ENCODE results near the gene SENP2. TPM values are rescaled to one million over a fixed set of nuclear protein-coding genes. Genes with fewer than 3 reads are reported as not detected.
"Not testable (repeated sequence)": the region's sequence is repeated elsewhere in the genome, so short reads cannot be mapped to it uniquely, and the experiment has no call there.

The SENP2 gene
- total RNA-seq, 1 donor from 2014 or later = 39.1 TPM

- no peaks in the 10 kb centered on the region for H3K9me3 ChIP-seq (ENCODE audit: control insufficient read depth in 3 of 3, low read length in 3 of 3)
- peaks cover 4 to 7% (median 4%) of the 10 kb centered on the region in 3 donors for H3K4me1 ChIP-seq (ENCODE audit: control insufficient read depth in 3 of 3, insufficient read depth in 3 of 3, low read length in 3 of 3)
- H3K36me3 ChIP-seq (ENCODE audit: control insufficient read depth in 3 of 3, insufficient read depth in 3 of 3, low read length in 3 of 3) = peaks cover 20 to 29% (median 26%) of the 10 kb centered on the region in 3 donors
- peak overlapping the region in 2 of 3 donors; percentile 9 to 42 for H3K9ac ChIP-seq (ENCODE audit: low read depth in 1 of 3, low read length in 3 of 3)
- no peak overlapping the region for H3K4me3 ChIP-seq (ENCODE audit: low read length in 3 of 3)
- no peaks in the 10 kb centered on the region for H3K27me3 ChIP-seq (ENCODE audit: control insufficient read depth in 3 of 3, insufficient read depth in 3 of 3, low read length in 3 of 3)
- no peak overlapping the region for H3K27ac ChIP-seq (ENCODE audit: low read depth, low read length)
Observed at GRCh38 chr3:185629554-185630181, 43.6 kb downstream of the SENP2 start.

- no peaks in the 10 kb centered on the region for H3K27me3 ChIP-seq (ENCODE audit: control insufficient read depth in 3 of 3, insufficient read depth in 3 of 3, low read length in 3 of 3)
- H3K4me1 ChIP-seq (ENCODE audit: control insufficient read depth in 3 of 3, insufficient read depth in 3 of 3, low read length in 3 of 3) = peaks cover 4 to 7% (median 4%) of the 10 kb centered on the region in 3 donors
- H3K9me3 ChIP-seq (ENCODE audit: control insufficient read depth in 3 of 3, low read length in 3 of 3) = no peaks in the 10 kb centered on the region
- no peak overlapping the region for H3K4me3 ChIP-seq (ENCODE audit: low read length in 3 of 3)
- H3K9ac ChIP-seq (ENCODE audit: low read depth in 1 of 3, low read length in 3 of 3) = no peak overlapping the region
- H3K27ac ChIP-seq (ENCODE audit: low read depth, low read length) = peak overlapping the region; percentile 19
- peaks cover 20 to 29% (median 26%) of the 10 kb centered on the region in 3 donors for H3K36me3 ChIP-seq (ENCODE audit: control insufficient read depth in 3 of 3, insufficient read depth in 3 of 3, low read length in 3 of 3)
Observed at GRCh38 chr3:185630182-185630622, 44.1 kb downstream of the SENP2 start.

GRCh38 chr3:185631108-185631507 lies 45.0 kb downstream of the SENP2 start:
- H3K27ac ChIP-seq (ENCODE audit: low read depth, low read length) = no peak overlapping the region
- H3K4me3 ChIP-seq (ENCODE audit: low read length in 3 of 3) = no peak overlapping the region
- H3K36me3 ChIP-seq (ENCODE audit: control insufficient read depth in 3 of 3, insufficient read depth in 3 of 3, low read length in 3 of 3) = peaks cover 15 to 20% (median 17%) of the 10 kb centered on the region in 3 donors
- no peak overlapping the region for H3K9ac ChIP-seq (ENCODE audit: low read depth in 1 of 3, low read length in 3 of 3)
- peaks cover 4 to 7% (median 4%) of the 10 kb centered on the region in 3 donors for H3K4me1 ChIP-seq (ENCODE audit: control insufficient read depth in 3 of 3, insufficient read depth in 3 of 3, low read length in 3 of 3)
- H3K27me3 ChIP-seq (ENCODE audit: control insufficient read depth in 3 of 3, insufficient read depth in 3 of 3, low read length in 3 of 3) = no peaks in the 10 kb centered on the region
- H3K9me3 ChIP-seq (ENCODE audit: control insufficient read depth in 3 of 3, low read length in 3 of 3) = no peaks in the 10 kb centered on the region

GRCh38 chr3:185631508-185632206 lies 45.6 kb downstream of the SENP2 start:
- Histone ChIP-seq H3K9me3 (ENCODE audit: control insufficient read depth in 3 of 3, low read length in 3 of 3) (no peaks in the 10 kb centered on the region), H3K36me3 (ENCODE audit: control insufficient read depth in 3 of 3, insufficient read depth in 3 of 3, low read length in 3 of 3) (peaks cover 14 to 17% (median 15%) of the 10 kb centered on the region in 3 donors), H3K9ac (ENCODE audit: low read depth in 1 of 3, low read length in 3 of 3) (no peak overlapping the region), H3K27ac (ENCODE audit: low read depth, low read length) (no peak overlapping the region), H3K27me3 (ENCODE audit: control insufficient read depth in 3 of 3, insufficient read depth in 3 of 3, low read length in 3 of 3) (no peaks in the 10 kb centered on the region), H3K4me3 (ENCODE audit: low read length in 3 of 3) (no peak overlapping the region), H3K4me1 (ENCODE audit: control insufficient read depth in 3 of 3, insufficient read depth in 3 of 3, low read length in 3 of 3) (peaks cover 4 to 7% (median 4%) of the 10 kb centered on the region in 3 donors)

DNA sequence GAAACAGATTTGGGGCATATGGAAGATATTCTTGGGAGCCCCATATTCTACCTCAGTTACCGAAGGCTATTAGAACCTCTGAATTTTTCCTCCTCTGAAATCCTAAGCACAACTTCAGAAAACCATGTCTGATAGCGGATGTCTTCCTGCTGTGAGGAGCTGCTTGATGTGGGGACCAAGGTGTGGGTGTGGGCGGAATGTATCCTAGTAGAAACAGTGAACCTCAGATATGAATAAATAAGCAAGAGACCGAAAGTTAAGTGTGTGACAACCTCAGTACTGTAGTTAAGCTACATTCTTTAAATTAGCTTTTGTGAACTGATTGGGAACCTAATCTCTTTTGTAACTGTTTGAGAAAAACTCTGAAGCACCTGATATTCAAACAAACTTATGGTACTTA lies 46.9 kb downstream of the SENP2 start:
- H3K27me3 ChIP-seq (ENCODE audit: control insufficient read depth in 3 of 3, insufficient read depth in 3 of 3, low read length in 3 of 3) = no peaks in the 10 kb centered on the region
- H3K9ac ChIP-seq (ENCODE audit: low read depth in 1 of 3, low read length in 3 of 3) = no peak overlapping the region
- H3K4me1 ChIP-seq (ENCODE audit: control insufficient read depth in 3 of 3, insufficient read depth in 3 of 3, low read length in 3 of 3) = peaks cover 4 to 7% (median 4%) of the 10 kb centered on the region in 3 donors
- peaks cover 10 to 17% (median 15%) of the 10 kb centered on the region in 3 donors for H3K36me3 ChIP-seq (ENCODE audit: control insufficient read depth in 3 of 3, insufficient read depth in 3 of 3, low read length in 3 of 3)
- H3K27ac ChIP-seq (ENCODE audit: low read depth, low read length) = no peak overlapping the region
- no peaks in the 10 kb centered on the region for H3K9me3 ChIP-seq (ENCODE audit: control insufficient read depth in 3 of 3, low read length in 3 of 3)
- no peak overlapping the region for H3K4me3 ChIP-seq (ENCODE audit: low read length in 3 of 3)

GRCh38 chr3:185637388-185637787 lies 51.3 kb downstream of the SENP2 start:
- H3K9ac ChIP-seq (ENCODE audit: low read depth in 1 of 3, low read length in 3 of 3) = no peak overlapping the region
- H3K27me3 ChIP-seq (ENCODE audit: control insufficient read depth in 3 of 3, insufficient read depth in 3 of 3, low read length in 3 of 3) = no peaks in the 10 kb centered on the region
- no peaks in the 10 kb centered on the region for H3K9me3 ChIP-seq (ENCODE audit: control insufficient read depth in 3 of 3, low read length in 3 of 3)
- no peaks in the 10 kb centered on the region for H3K4me1 ChIP-seq (ENCODE audit: control insufficient read depth in 3 of 3, insufficient read depth in 3 of 3, low read length in 3 of 3)
- no peak overlapping the region for H3K4me3 ChIP-seq (ENCODE audit: low read length in 3 of 3)
- H3K27ac ChIP-seq (ENCODE audit: low read depth, low read length) = no peak overlapping the region
- peaks cover 0 to 5% (median 0%) of the 10 kb centered on the region in 3 donors for H3K36me3 ChIP-seq (ENCODE audit: control insufficient read depth in 3 of 3, insufficient read depth in 3 of 3, low read length in 3 of 3)

DNA sequence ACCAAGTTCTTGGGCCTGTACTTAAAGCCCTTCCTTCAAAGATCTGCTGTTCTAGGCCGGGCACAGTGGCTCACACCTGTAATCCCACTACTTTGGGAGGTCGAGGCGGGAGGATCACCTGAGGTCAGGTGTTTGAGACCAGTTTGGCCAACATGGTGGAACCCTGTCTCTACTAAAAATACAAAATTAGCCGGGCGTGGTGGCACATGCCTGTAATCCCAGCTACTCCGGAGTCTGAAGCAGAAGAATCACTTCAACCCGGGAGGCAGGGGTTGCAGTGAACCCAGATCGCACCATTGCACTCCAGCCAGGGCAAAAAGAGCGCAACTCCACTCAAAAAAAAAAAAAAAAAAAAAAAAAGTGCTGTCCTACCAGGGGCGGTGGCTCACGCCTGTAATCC lies 52.6 kb downstream of the SENP2 start:
- not testable (repeated sequence) for H3K9ac ChIP-seq (ENCODE audit: low read depth in 1 of 3, low read length in 3 of 3); H3K36me3 ChIP-seq (ENCODE audit: control insufficient read depth in 3 of 3, insufficient read depth in 3 of 3, low read length in 3 of 3); H3K4me1 ChIP-seq (ENCODE audit: control insufficient read depth in 3 of 3, insufficient read depth in 3 of 3, low read length in 3 of 3); H3K27me3 ChIP-seq (ENCODE audit: control insufficient read depth in 3 of 3, insufficient read depth in 3 of 3, low read length in 3 of 3); H3K27ac ChIP-seq (ENCODE audit: low read depth, low read length); H3K4me3 ChIP-seq (ENCODE audit: low read length in 3 of 3); H3K9me3 ChIP-seq (ENCODE audit: control insufficient read depth in 3 of 3, low read length in 3 of 3)

DNA sequence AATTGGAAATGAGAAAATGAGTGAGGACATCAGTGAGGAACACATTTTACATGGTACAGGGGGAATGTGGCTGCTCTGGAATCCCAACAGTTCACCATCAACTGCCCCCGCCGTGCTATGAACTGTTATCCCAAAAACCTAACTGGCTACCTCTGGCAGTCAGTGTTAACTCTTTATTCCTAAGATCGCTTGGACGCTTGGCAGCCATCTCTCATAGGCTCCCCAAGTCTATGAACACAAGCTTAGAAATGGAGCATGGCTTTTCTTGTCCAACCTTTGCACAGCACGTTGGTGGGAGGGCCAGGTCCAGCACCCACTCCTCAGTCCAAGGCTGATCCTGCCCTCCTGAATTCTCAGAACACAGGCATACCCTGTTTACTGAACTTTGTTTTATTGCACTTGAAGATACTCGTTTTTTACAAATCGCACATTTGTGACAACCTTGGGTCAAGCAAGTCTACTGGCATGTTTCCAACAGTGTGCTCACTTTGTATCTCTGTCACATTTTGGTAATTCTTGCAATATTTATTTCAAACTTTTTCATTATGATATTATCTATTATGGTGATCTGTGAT lies 53.6 kb downstream of the SENP2 start:
- Histone ChIP-seq H3K27ac (ENCODE audit: low read depth, low read length) (no peak overlapping the region), H3K36me3 (ENCODE audit: control insufficient read depth in 3 of 3, insufficient read depth in 3 of 3, low read length in 3 of 3) (no peaks in the 10 kb centered on the region), H3K4me1 (ENCODE audit: control insufficient read depth in 3 of 3, insufficient read depth in 3 of 3, low read length in 3 of 3) (no peaks in the 10 kb centered on the region), H3K4me3 (ENCODE audit: low read length in 3 of 3) (no peak overlapping the region), H3K9ac (ENCODE audit: low read depth in 1 of 3, low read length in 3 of 3) (no peak overlapping the region), H3K27me3 (ENCODE audit: control insufficient read depth in 3 of 3, insufficient read depth in 3 of 3, low read length in 3 of 3) (no peaks in the 10 kb centered on the region), H3K9me3 (ENCODE audit: control insufficient read depth in 3 of 3, low read length in 3 of 3) (no peaks in the 10 kb centered on the region)

GRCh38 chr3:185640308-185640707 lies 54.2 kb downstream of the SENP2 start:
- no peak overlapping the region for H3K9ac ChIP-seq (ENCODE audit: low read depth in 1 of 3, low read length in 3 of 3)
- no peaks in the 10 kb centered on the region for H3K27me3 ChIP-seq (ENCODE audit: control insufficient read depth in 3 of 3, insufficient read depth in 3 of 3, low read length in 3 of 3)
- no peaks in the 10 kb centered on the region for H3K4me1 ChIP-seq (ENCODE audit: control insufficient read depth in 3 of 3, insufficient read depth in 3 of 3, low read length in 3 of 3)
- H3K36me3 ChIP-seq (ENCODE audit: control insufficient read depth in 3 of 3, insufficient read depth in 3 of 3, low read length in 3 of 3) = no peaks in the 10 kb centered on the region
- H3K9me3 ChIP-seq (ENCODE audit: control insufficient read depth in 3 of 3, low read length in 3 of 3) = no peaks in the 10 kb centered on the region
- no peak overlapping the region for H3K4me3 ChIP-seq (ENCODE audit: low read length in 3 of 3)
- H3K27ac ChIP-seq (ENCODE audit: low read depth, low read length) = no peak overlapping the region

DNA sequence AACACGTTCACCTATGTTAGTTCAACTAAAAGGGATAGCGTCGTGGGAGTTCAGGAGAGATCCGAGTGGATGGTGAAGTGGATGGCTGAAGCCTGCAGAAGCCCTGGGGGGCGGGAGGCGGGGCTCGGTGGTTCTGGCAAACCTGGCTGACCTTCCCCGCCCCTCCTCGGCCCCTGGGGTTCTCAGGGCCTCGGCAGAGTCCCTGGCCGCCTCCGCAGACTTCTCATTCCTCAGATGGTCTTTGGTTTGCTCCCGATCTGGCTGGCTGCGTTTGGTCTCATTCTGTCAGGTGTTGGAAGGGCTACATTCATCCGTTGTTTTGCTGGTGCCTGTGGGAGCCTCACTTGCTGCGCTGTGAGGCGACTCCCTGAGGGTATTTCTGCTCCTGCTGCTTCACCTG lies 59.1 kb downstream of the SENP2 start:
- H3K9ac ChIP-seq (ENCODE audit: low read depth in 1 of 3, low read length in 3 of 3); H3K36me3 ChIP-seq (ENCODE audit: control insufficient read depth in 3 of 3, insufficient read depth in 3 of 3, low read length in 3 of 3); H3K27me3 ChIP-seq (ENCODE audit: control insufficient read depth in 3 of 3, insufficient read depth in 3 of 3, low read length in 3 of 3); H3K27ac ChIP-seq (ENCODE audit: low read depth, low read length); H3K4me1 ChIP-seq (ENCODE audit: control insufficient read depth in 3 of 3, insufficient read depth in 3 of 3, low read length in 3 of 3); H3K9me3 ChIP-seq (ENCODE audit: control insufficient read depth in 3 of 3, low read length in 3 of 3); H3K4me3 ChIP-seq (ENCODE audit: low read length in 3 of 3): not testable (repeated sequence)

All from skeletal muscle tissue (tissue), 4 donors.